Measurements from ENCODE around the gene RICTOR. TPM values are rescaled to one million over a fixed set of nuclear protein-coding genes. Genes with fewer than 3 reads are reported as not detected.
"Not testable (repeated sequence)": the region's sequence is repeated elsewhere in the genome, so short reads cannot be mapped to it uniquely, and the experiment has no call there.

Gene RICTOR
- total RNA-seq, 4 donors from 2014 or later, result 24.0 to 46.1 (median 31.9) TPM

DNA sequence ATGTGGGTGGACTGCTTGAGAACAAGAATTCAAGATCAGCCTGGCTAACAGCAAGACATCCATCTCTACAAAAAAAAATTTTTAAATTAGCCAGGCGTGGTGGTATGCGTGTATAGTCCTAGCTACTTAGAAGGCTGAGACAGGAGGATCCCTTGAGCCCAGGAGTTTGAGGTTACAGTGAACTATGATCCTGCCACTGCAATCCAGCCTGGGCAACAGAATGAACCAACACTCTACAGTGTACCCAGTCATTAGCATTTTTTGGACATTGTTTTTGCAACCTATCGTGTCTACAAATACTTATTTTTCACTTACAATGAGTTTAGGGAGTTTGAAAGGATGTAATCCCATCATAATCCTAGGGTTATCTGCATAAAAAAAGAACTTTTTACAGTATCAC is 22.1 kb downstream of the RICTOR start:
- TF ChIP-seq, protein P1, sequence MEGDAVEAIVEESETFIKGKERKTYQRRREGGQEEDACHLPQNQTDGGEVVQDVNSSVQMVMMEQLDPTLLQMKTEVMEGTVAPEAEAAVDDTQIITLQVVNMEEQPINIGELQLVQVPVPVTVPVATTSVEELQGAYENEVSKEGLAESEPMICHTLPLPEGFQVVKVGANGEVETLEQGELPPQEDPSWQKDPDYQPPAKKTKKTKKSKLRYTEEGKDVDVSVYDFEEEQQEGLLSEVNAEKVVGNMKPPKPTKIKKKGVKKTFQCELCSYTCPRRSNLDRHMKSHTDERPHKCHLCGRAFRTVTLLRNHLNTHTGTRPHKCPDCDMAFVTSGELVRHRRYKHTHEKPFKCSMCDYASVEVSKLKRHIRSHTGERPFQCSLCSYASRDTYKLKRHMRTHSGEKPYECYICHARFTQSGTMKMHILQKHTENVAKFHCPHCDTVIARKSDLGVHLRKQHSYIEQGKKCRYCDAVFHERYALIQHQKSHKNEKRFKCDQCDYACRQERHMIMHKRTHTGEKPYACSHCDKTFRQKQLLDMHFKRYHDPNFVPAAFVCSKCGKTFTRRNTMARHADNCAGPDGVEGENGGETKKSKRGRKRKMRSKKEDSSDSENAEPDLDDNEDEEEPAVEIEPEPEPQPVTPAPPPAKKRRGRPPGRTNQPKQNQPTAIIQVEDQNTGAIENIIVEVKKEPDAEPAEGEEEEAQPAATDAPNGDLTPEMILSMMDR (IDR thresholded peaks at IDR 0.05), result no peak
- TF ChIP-seq POLR2AphosphoS5 (IDR thresholded peaks at IDR 0.05), result no peak
- TF ChIP-seq EP300 (IDR thresholded peaks at IDR 0.05), result no peak
- no peak for TF ChIP-seq POLR2A (IDR thresholded peaks at IDR 0.05)
- ATAC-seq, result no peak
- 94 to 100% methylated on average over 3 of the region's 3 CpGs for WGBS, 2 donors (ENCODE audit: low coverage in 1 of 2)
- no peaks in the 10 kb centered on the region for H3K9me3 ChIP-seq
- no peak overlapping the region for H3K27ac ChIP-seq
- peaks cover 0 to 3% of the 10 kb centered on the region in 2 donors for H3K36me3 ChIP-seq
- no peak overlapping the region for H3K4me3 ChIP-seq
- H3K27me3 ChIP-seq, result no peaks in the 10 kb centered on the region
- H3K4me1 ChIP-seq, result peaks cover 0 to 54% (median 3%) of the 10 kb centered on the region in 3 donors

DNA sequence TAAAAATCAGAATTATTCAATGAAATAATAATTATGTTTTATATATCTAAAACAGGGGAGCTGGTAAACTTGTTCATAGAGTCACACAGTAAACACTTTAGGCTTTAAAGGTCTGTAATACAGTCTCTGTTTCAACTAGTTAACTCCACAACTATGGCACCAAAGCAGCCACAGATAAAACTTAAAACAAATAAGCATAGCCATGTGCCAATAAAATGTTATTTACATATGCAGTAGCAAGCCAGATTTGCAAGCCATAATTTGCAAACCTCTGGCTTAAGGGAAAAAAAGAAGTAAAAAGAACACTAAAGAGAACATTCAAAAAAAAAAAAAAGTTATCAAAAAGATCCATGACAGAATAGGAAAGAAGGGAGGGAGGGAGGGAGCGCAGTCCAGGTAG is 24.9 kb downstream of the RICTOR start:
- no peak overlapping the region for H3K27ac ChIP-seq
- H3K9me3 ChIP-seq, result no peaks in the 10 kb centered on the region
- no peaks in the 10 kb centered on the region for H3K36me3 ChIP-seq
- H3K4me3 ChIP-seq, result no peak overlapping the region
- H3K27me3 ChIP-seq, result no peaks in the 10 kb centered on the region
- 82 to 83% methylated on average over 1 of the region's 1 CpG for WGBS, 2 donors (ENCODE audit: low coverage in 1 of 2)
- peaks cover 0 to 43% (median 3%) of the 10 kb centered on the region in 3 donors for H3K4me1 ChIP-seq
- no peak for ATAC-seq
- no peak for TF ChIP-seq POLR2AphosphoS5 (IDR thresholded peaks at IDR 0.05)
- TF ChIP-seq POLR2A (IDR thresholded peaks at IDR 0.05), result no peak
- no peak for TF ChIP-seq EP300 (IDR thresholded peaks at IDR 0.05)

DNA sequence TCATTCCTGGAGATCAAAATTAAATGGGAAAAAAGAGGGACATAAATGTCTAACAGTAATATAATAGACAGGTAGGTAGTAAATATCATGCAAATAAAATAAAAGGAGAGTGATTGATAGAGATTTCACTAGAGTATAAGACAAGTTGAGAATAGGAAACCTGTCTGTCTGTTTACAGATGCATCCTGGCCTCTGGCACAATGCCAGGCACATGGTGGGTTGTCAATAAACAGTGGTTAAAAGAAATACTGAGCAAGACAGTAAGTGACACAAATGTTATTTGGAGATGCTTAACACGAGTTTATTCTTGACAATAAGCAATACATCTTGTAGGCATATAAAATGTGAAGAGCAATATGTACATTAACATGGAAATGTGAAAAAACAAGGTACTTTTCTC is 33.3 kb downstream of the RICTOR start:
- Histone ChIP-seq H3K4me1 (peaks cover 0 to 25% (median 0%) of the 10 kb centered on the region in 3 donors), H3K27ac (no peak overlapping the region), H3K27me3 (no peaks in the 10 kb centered on the region), H3K36me3 (no peaks in the 10 kb centered on the region), H3K4me3 (no peak overlapping the region), H3K9me3 (no peaks in the 10 kb centered on the region)
- ATAC-seq, result no peak
- no peak for TF ChIP-seq POLR2A (IDR thresholded peaks at IDR 0.05)
- TF ChIP-seq EP300 (IDR thresholded peaks at IDR 0.05), result no peak
- TF ChIP-seq, protein P1 (IDR thresholded peaks at IDR 0.05), result no peak
- no peak for TF ChIP-seq POLR2AphosphoS5 (IDR thresholded peaks at IDR 0.05)
- WGBS, 2 donors (ENCODE audit: low coverage in 1 of 2), result 52 to 53% methylated on average over 1 of the region's 1 CpG

DNA sequence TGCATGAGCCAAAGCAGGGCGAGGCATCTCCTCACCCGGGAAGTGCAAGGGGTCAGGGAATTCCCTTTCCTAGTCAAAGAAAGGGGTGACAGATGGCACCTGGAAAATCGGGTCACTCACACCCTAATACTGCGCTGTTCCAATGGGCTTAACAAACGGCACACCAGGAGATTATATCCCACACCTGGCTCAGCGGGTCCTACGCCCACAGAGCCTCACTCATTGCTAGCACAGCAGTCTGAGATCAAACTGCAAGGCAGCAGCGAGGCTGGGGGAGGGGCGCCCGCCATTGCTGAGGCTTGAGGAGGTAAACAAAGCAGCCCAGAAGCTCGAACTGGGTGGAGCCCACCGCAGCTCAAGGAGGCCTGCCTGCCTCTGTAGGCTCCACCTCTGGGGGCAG is 39.7 kb downstream of the RICTOR start:
- H3K27me3 ChIP-seq, ATAC-seq, H3K36me3 ChIP-seq, H3K4me3 ChIP-seq, H3K27ac ChIP-seq, H3K9me3 ChIP-seq: not testable (repeated sequence)
- H3K4me1 ChIP-seq, result peaks cover 0 to 11% (median 7%) of the 10 kb centered on the region in 3 donors
- WGBS, 2 donors (ENCODE audit: low coverage in 1 of 2), result 82 to 100% methylated on average over 2 to 4 of the region's 12 CpGs

DNA sequence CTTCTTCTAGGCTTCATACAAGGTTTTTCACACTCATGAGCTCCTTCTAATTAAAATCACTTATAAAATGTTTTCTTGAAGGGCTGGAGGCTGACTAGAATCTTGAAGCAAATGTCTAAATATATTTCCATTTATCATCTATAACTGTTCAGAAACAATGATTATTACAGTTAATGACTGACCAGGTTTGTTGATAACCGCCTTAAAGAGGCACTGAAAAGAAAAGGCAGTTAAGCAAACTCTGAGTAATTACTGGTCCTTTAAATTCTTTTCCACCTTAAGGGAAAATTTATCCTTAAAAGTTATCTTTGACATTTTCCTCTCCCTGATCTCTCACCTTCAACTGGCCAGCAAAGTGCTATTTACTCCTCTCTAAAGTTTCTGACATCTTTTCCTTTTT is 43.2 kb downstream of the RICTOR start:
- H3K27me3 ChIP-seq, result no peaks in the 10 kb centered on the region
- no peak overlapping the region for H3K27ac ChIP-seq
- H3K9me3 ChIP-seq, result peaks cover 0 to 6% (median 0%) of the 10 kb centered on the region in 3 donors
- no peak for ATAC-seq
- TF ChIP-seq, protein P1 (IDR thresholded peaks at IDR 0.05), result no peak
- TF ChIP-seq POLR2AphosphoS5 (IDR thresholded peaks at IDR 0.05) (no peak), EP300 (IDR thresholded peaks at IDR 0.05) (no peak), POLR2A (IDR thresholded peaks at IDR 0.05) (no peak)
- no peaks in the 10 kb centered on the region for H3K36me3 ChIP-seq
- peaks cover 0 to 11% (median 7%) of the 10 kb centered on the region in 3 donors for H3K4me1 ChIP-seq
- WGBS, 2 donors (ENCODE audit: low coverage in 1 of 2), result 92 to 100% methylated on average over 1 of the region's 1 CpG
- no peak overlapping the region for H3K4me3 ChIP-seq

DNA sequence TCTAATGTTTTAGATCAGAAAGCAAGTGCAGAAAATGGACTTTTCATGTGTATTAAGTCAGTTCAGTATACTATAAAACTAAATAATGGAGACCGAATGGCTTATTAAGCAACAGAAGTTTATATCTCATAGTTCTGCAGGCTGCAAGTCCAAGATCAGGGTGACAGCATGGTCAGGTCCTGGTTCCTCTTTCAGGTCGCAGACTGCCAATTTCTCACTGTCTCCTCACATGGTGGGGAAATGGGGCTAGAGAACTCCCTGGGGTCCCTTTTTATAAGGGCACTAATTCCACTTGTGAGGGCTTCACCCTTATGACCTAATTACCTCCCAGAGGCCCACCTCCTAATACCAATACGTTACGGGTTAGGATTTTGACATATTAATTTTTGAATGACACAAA is 48.7 kb downstream of the RICTOR start:
- Histone ChIP-seq H3K4me3 (no peak overlapping the region), H3K36me3 (peaks cover 0 to 2% of the 10 kb centered on the region in 2 donors), H3K27me3 (no peaks in the 10 kb centered on the region), H3K4me1 (peaks cover 0 to 32% (median 6%) of the 10 kb centered on the region in 3 donors), H3K27ac (no peak overlapping the region), H3K9me3 (peaks cover 0 to 9% (median 0%) of the 10 kb centered on the region in 3 donors)
- ATAC-seq, result no peak
- TF ChIP-seq EP300 (IDR thresholded peaks at IDR 0.05) (no peak), POLR2A (IDR thresholded peaks at IDR 0.05) (no peak), POLR2AphosphoS5 (IDR thresholded peaks at IDR 0.05) (no peak)
- TF ChIP-seq, protein P1 (IDR thresholded peaks at IDR 0.05), result no peak
- 80 to 86% methylated on average over 4 of the region's 4 CpGs for WGBS, 2 donors (ENCODE audit: low coverage in 1 of 2)
